ENCODE results near the gene KCNJ9. TPM values are rescaled to one million over a fixed set of nuclear protein-coding genes. Genes with fewer than 3 reads are reported as not detected.

The KCNJ9 gene
- total RNA-seq, 1 experiment from 2014 or later: not detected

- ChIA-PET POLR2A (ENCODE audit: unreplicated experiment) (no interaction called here), CTCF (no interaction called here)
- no peak overlapping the region for H3K27ac ChIP-seq
- no TSS peak for BruUV-seq (replicated peaks)
- TF ChIP-seq CTCF (conservative IDR thresholded peaks at IDR 0.05) (no peak), EZH2 (IDR thresholded peaks at IDR 0.05; ENCODE audit: low read depth) (no peak)
- no peaks in the 10 kb centered on the region for H3K36me3 ChIP-seq (ENCODE audit: low read depth)
- DNase-seq: no peak
- H4K20me1 ChIP-seq (ENCODE audit: insufficient read depth): no peaks in the 10 kb centered on the region
- H3K4me1 ChIP-seq (replicated peaks; ENCODE audit: insufficient read depth): peaks cover 26% of the 10 kb centered on the region
- H3K9me2 ChIP-seq (ENCODE audit: insufficient read depth): no peaks in the 10 kb centered on the region
- no peaks in the 10 kb centered on the region; the same call in 1 of the 2 replicates for H3K79me2 ChIP-seq (ENCODE audit: low read depth)
- H3K9me3 ChIP-seq (ENCODE audit: insufficient read depth, low read depth): no peaks in the 10 kb centered on the region
- no peak overlapping the region for H2AFZ ChIP-seq
- no peaks in the 10 kb centered on the region for H3K27me3 ChIP-seq (ENCODE audit: insufficient read depth, low read depth)
- H3K4me2 ChIP-seq: no peak overlapping the region
- H3K4me3 ChIP-seq: no peak overlapping the region
- H3F3A ChIP-seq (ENCODE audit: insufficient read depth, low read depth): peaks cover 7% of the 10 kb centered on the region; the same call in 1 of the 2 replicates
- intact Hi-C loops (cut with micrococcal nuclease; ENCODE audit: unreplicated experiment): loop anchor here (10.0 kb wide), 1 partner anchor 190 kb away; the partner anchor contains the start of gene CFAP45
Measured at GRCh38 chr1:160094806-160095205, 13.5 kb downstream of the KCNJ9 start.

- Histone ChIP-seq H3K9me3 (ENCODE audit: insufficient read depth, low read depth) (no peaks in the 10 kb centered on the region), H4K20me1 (ENCODE audit: insufficient read depth) (no peaks in the 10 kb centered on the region), H3K27ac (no peak overlapping the region), H3K9me2 (ENCODE audit: insufficient read depth) (no peaks in the 10 kb centered on the region), H3K27me3 (ENCODE audit: insufficient read depth, low read depth) (no peaks in the 10 kb centered on the region), H3K4me2 (peak overlapping the region; percentile 98; the same call in 1 of the 2 replicates), H3K4me1 (replicated peaks; ENCODE audit: insufficient read depth) (peaks cover 26% of the 10 kb centered on the region), H3K79me2 (ENCODE audit: low read depth) (no peaks in the 10 kb centered on the region; the same call in 1 of the 2 replicates), H3F3A (ENCODE audit: insufficient read depth, low read depth) (peaks cover 10% of the 10 kb centered on the region; the same call in 1 of the 2 replicates), H2AFZ (no peak overlapping the region), H3K4me3 (no peak overlapping the region), H3K36me3 (ENCODE audit: low read depth) (no peaks in the 10 kb centered on the region)
- intact Hi-C loops (cut with micrococcal nuclease; ENCODE audit: unreplicated experiment): loop anchor here (10.0 kb wide), 1 partner anchor 191 kb away; the partner anchor contains the start of gene CFAP45
- no peak for DNase-seq
- no TSS peak for BruUV-seq (replicated peaks)
- CTCF ChIA-PET: interaction anchor here (1.0 to 1.9 kb wide), 2 partner anchors 98 to 157 kb away, joined by 3 to 4 read pairs; no protein-coding TSS in a partner anchor
- POLR2A ChIA-PET (ENCODE audit: unreplicated experiment): interaction anchor here (0.5 kb wide), 1 partner anchor 98 kb away, joined by 6 read pairs; no protein-coding TSS in a partner anchor
- TF ChIP-seq EZH2 (IDR thresholded peaks at IDR 0.05; ENCODE audit: low read depth) (no peak), CTCF (conservative IDR thresholded peaks at IDR 0.05) (no peak)
Measured at GRCh38 chr1:160095382-160096105, 14.2 kb downstream of the KCNJ9 start.

GRCh38 chr1:160096274-160097116 lies 15.2 kb downstream of the KCNJ9 start:
- Histone ChIP-seq H3K27ac (no peak overlapping the region), H3K9me2 (ENCODE audit: insufficient read depth) (no peaks in the 10 kb centered on the region), H3K4me3 (no peak overlapping the region), H3K4me1 (replicated peaks; ENCODE audit: insufficient read depth) (peaks cover 30% of the 10 kb centered on the region), H3K4me2 (peak overlapping the region; percentile 98), H3K27me3 (ENCODE audit: insufficient read depth, low read depth) (no peaks in the 10 kb centered on the region), H3F3A (ENCODE audit: insufficient read depth, low read depth) (peaks cover 10% of the 10 kb centered on the region; the same call in 1 of the 2 replicates), H3K36me3 (ENCODE audit: low read depth) (no peaks in the 10 kb centered on the region), H2AFZ (no peak overlapping the region), H3K9me3 (ENCODE audit: insufficient read depth, low read depth) (no peaks in the 10 kb centered on the region), H4K20me1 (ENCODE audit: insufficient read depth) (no peaks in the 10 kb centered on the region), H3K79me2 (ENCODE audit: low read depth) (no peaks in the 10 kb centered on the region; the same call in 1 of the 2 replicates)
- no peak for TF ChIP-seq EZH2 (IDR thresholded peaks at IDR 0.05; ENCODE audit: low read depth)
- TF ChIP-seq CTCF (conservative IDR thresholded peaks at IDR 0.05): no peak
- POLR2A ChIA-PET (ENCODE audit: unreplicated experiment): interaction anchor here (0.7 kb wide), 1 partner anchor 26 kb away, joined by 6 read pairs; no protein-coding TSS in a partner anchor
- intact Hi-C loops (cut with micrococcal nuclease; ENCODE audit: unreplicated experiment): loop anchor here (10.0 kb wide), 1 partner anchor 192 kb away; the partner anchor contains the start of gene CFAP45
- CTCF ChIA-PET: interaction anchor here (0.7 to 1.9 kb wide), 3 partner anchors 97 to 195 kb away, joined by 3 to 4 read pairs (median 3); no protein-coding TSS in a partner anchor
- no TSS peak for BruUV-seq (replicated peaks)
- peak; percentile 69 to 75 for DNase-seq

Data from PC-9 (cell line).